PFSK-1 (cell line): ENCODE results near the gene PGF.

ENCODE experiments used
- FOXP2 ChIP-seq: optimal IDR thresholded peaks from 2 replicates; pipeline ENCODE3; 2011; ENCODE audit warnings: borderline replicate concordance, control low read depth, inconsistent platforms; ENCODE audit not compliant: insufficient read depth; ENCODE audit errors: extremely low read length, extremely low read depth
- POLR2AphosphoS5 ChIP-seq: IDR thresholded peaks from 2 replicates; pipeline ENCODE4 v1.6.1; 2012; ENCODE audit warnings: low read depth, mild to moderate bottlenecking, control low read depth, low read length, moderate library complexity
- REST ChIP-seq, 2 experiments: IDR thresholded peaks; 2 replicates each; pipeline versions ENCODE4 v1.6.1 to v1.8.0; 2011 to 2012; ENCODE audit warnings: low read depth in 2 of 2, low read length in 2 of 2, control low read depth in 1 of 2, inconsistent platforms in 1 of 2, mild to moderate bottlenecking in 1 of 2, moderate library complexity in 1 of 2; ENCODE audit not compliant: insufficient read depth in 1 of 2
- SIN3A ChIP-seq: IDR thresholded peaks from 2 replicates; pipeline ENCODE4 v1.6.1; 2012; ENCODE audit warnings: mild to moderate bottlenecking, low read length, moderate library complexity, borderline replicate concordance; ENCODE audit not compliant: insufficient read depth
- TAF1 ChIP-seq: IDR thresholded peaks from 2 replicates; pipeline ENCODE4 v1.6.1; 2012; ENCODE audit warnings: low read length, control low read depth, borderline replicate concordance; ENCODE audit not compliant: insufficient read depth

PGF gene

GRCh38 chr14:74918380-74918779, 37.0 kb downstream of the PGF start:
- TF ChIP-seq FOXP2, result no peak
- no peak for TF ChIP-seq SIN3A
- no peak for TF ChIP-seq TAF1
- TF ChIP-seq POLR2AphosphoS5, result no peak
- TF ChIP-seq REST (IDR thresholded peaks at IDR 0.05; ENCODE audit: insufficient read depth in 1 of 2, low read depth in 2 of 2, low read length in 2 of 2), result no peak

GRCh38 chr14:74917646-74918081, 37.7 kb downstream of the PGF start:
- TF ChIP-seq TAF1 (no peak), POLR2AphosphoS5 (no peak), REST (IDR thresholded peaks at IDR 0.05; ENCODE audit: insufficient read depth in 1 of 2, low read depth in 2 of 2, low read length in 2 of 2) (no peak), SIN3A (no peak), FOXP2 (no peak)

- TF ChIP-seq FOXP2, result no peak
- no peak for TF ChIP-seq POLR2AphosphoS5
- no peak for TF ChIP-seq SIN3A
- no peak for TF ChIP-seq REST (IDR thresholded peaks at IDR 0.05; ENCODE audit: insufficient read depth in 1 of 2, low read depth in 2 of 2, low read length in 2 of 2)
- TF ChIP-seq TAF1, result no peak
Observed at GRCh38 chr14:74917178-74917543, 38.2 kb downstream of the PGF start.

- TF ChIP-seq FOXP2 (no peak), TAF1 (no peak), POLR2AphosphoS5 (no peak), SIN3A (no peak), REST (IDR thresholded peaks at IDR 0.05; ENCODE audit: insufficient read depth in 1 of 2, low read depth in 2 of 2, low read length in 2 of 2) (no peak)
Observed at GRCh38 chr14:74915826-74916225, 39.6 kb downstream of the PGF start.

- TF ChIP-seq POLR2AphosphoS5 (no peak), REST (IDR thresholded peaks at IDR 0.05; ENCODE audit: insufficient read depth in 1 of 2, low read depth in 2 of 2, low read length in 2 of 2) (no peak), FOXP2 (no peak), SIN3A (no peak), TAF1 (no peak)
Observed at GRCh38 chr14:74915426-74915825, 40.0 kb downstream of the PGF start.
